H9 (cell line): ENCODE data around the gene KRT78. TPM values are rescaled to one million over a fixed set of nuclear protein-coding genes. Genes with fewer than 3 reads are reported as not detected.

Experiments used
- DNase-seq: peaks from one replicate; pipeline ENCODE4 v3.0.0-alpha.2; 2017
- H2AFZ ChIP-seq: one replicate; pipeline ENCODE4 v1.6.1; 2013; ENCODE audit warnings: mild to moderate bottlenecking, low read length, control low read depth, moderate library complexity
- H2AK5ac ChIP-seq: 2 replicates; pipeline ENCODE4 v1.6.1; 2013; ENCODE audit warnings: low read length, control low read depth, mixed read lengths; ENCODE audit not compliant: insufficient read length
- H2BK120ac ChIP-seq: one replicate; pipeline ENCODE4 v1.6.1; 2013; ENCODE audit warnings: low read depth, mild to moderate bottlenecking, low read length, control low read depth, inconsistent platforms; ENCODE audit not compliant: poor library complexity, severe bottlenecking
- H2BK12ac ChIP-seq: 2 replicates; pipeline ENCODE4 v1.6.1; 2013; ENCODE audit warnings: low read length, control low read depth, mixed read lengths, low read depth; ENCODE audit not compliant: insufficient read length
- H2BK15ac ChIP-seq: 2 replicates; pipeline ENCODE4 v1.6.1; 2013; ENCODE audit warnings: low read depth, low read length, control low read depth
- H2BK20ac ChIP-seq: one replicate; pipeline ENCODE4 v1.6.1; 2013; ENCODE audit warnings: low read depth, mild to moderate bottlenecking, low read length, control low read depth, inconsistent platforms; ENCODE audit not compliant: poor library complexity, severe bottlenecking
- H2BK5ac ChIP-seq: 2 replicates; pipeline ENCODE4 v1.6.1; 2013; ENCODE audit warnings: low read length, control low read depth, mixed read lengths; ENCODE audit not compliant: insufficient read length
- H3K14ac ChIP-seq: 2 replicates; pipeline ENCODE4 v1.6.1; 2013; ENCODE audit warnings: low read length, control low read depth; ENCODE audit not compliant: insufficient read depth
- H3K18ac ChIP-seq: 2 replicates; pipeline ENCODE4 v1.6.1; 2013; ENCODE audit warnings: low read depth, mild to moderate bottlenecking, mixed read lengths, low read length, control low read depth; ENCODE audit not compliant: insufficient read length
- H3K23ac ChIP-seq: 2 replicates; pipeline ENCODE4 v1.6.1; 2013; ENCODE audit warnings: low read length, control low read depth, mixed read lengths, low read depth; ENCODE audit not compliant: insufficient read length
- H3K23me2 ChIP-seq: 2 replicates; pipeline ENCODE4 v1.6.1; 2013; ENCODE audit warnings: low read depth, mild to moderate bottlenecking, mixed read lengths, low read length, control low read depth; ENCODE audit not compliant: insufficient read length, poor library complexity, severe bottlenecking
- H3K27ac ChIP-seq: 2 replicates; pipeline ENCODE4 v1.5.1; 2013; ENCODE audit warnings: low read length, control low read depth, mixed read lengths, low read depth; ENCODE audit not compliant: insufficient read length
- H3K27me3 ChIP-seq: 2 replicates; pipeline ENCODE4 v1.6.1; 2013; ENCODE audit warnings: low read length, control low read depth, inconsistent platforms; ENCODE audit not compliant: insufficient read depth
- H3K4ac ChIP-seq: 2 replicates; pipeline ENCODE4 v1.6.1; 2013; ENCODE audit warnings: low read depth, mild to moderate bottlenecking, control low read depth, inconsistent platforms, low read length, moderate library complexity
- H3K4me1 ChIP-seq: 2 replicates; pipeline ENCODE4 v1.6.1; 2013; ENCODE audit warnings: low read length, control low read depth, inconsistent platforms; ENCODE audit not compliant: insufficient read depth
- H3K4me2 ChIP-seq: 2 replicates; pipeline ENCODE4 v1.6.1; 2013; ENCODE audit warnings: low read length, control low read depth, mixed read lengths; ENCODE audit not compliant: insufficient read length, insufficient read depth
- H3K56ac ChIP-seq: 2 replicates; pipeline ENCODE4 v1.6.1; 2013; ENCODE audit warnings: low read depth, mild to moderate bottlenecking, mixed read lengths, low read length, control low read depth; ENCODE audit not compliant: insufficient read length
- H3K79me1 ChIP-seq: 2 replicates; pipeline ENCODE4 v1.6.1; 2013; ENCODE audit warnings: low read depth, mild to moderate bottlenecking, moderate library complexity, low read length, control low read depth, inconsistent platforms; ENCODE audit not compliant: insufficient read depth, poor library complexity, severe bottlenecking
- H3K79me2 ChIP-seq: 2 replicates; pipeline ENCODE4 v1.6.1; 2013; ENCODE audit warnings: low read length, control low read depth, inconsistent platforms; ENCODE audit not compliant: insufficient read depth
- H3K9ac ChIP-seq: 2 replicates; pipeline ENCODE4 v1.6.1; 2013; ENCODE audit warnings: low read length, control low read depth, mixed read lengths; ENCODE audit not compliant: insufficient read length; ENCODE audit errors: extremely low read depth
- H3K9me3 ChIP-seq: one replicate; pipeline ENCODE4 v1.6.1; 2013; ENCODE audit warnings: low read depth, low read length, inconsistent platforms; ENCODE audit not compliant: control insufficient read depth
- H3T11ph ChIP-seq: one replicate; pipeline ENCODE4 v1.6.1; 2013; ENCODE audit warnings: mild to moderate bottlenecking, low read length, control low read depth, inconsistent platforms
- H4K20me1 ChIP-seq: one replicate; pipeline ENCODE4 v1.6.1; 2013; ENCODE audit not compliant: control insufficient read depth, insufficient read length, insufficient read depth
- H4K5ac ChIP-seq: 2 replicates; pipeline ENCODE4 v1.6.1; 2013; ENCODE audit warnings: low read depth, mild to moderate bottlenecking, mixed read lengths, low read length, control low read depth; ENCODE audit not compliant: insufficient read length
- H4K8ac ChIP-seq: replicated peaks from 2 replicates; pipeline ENCODE4 v1.6.1; 2013; ENCODE audit warnings: low read length, control low read depth, mixed read lengths, low read depth; ENCODE audit not compliant: insufficient read length
- H4K91ac ChIP-seq: 2 replicates; pipeline ENCODE4 v1.6.1; 2013; ENCODE audit warnings: low read depth, mild to moderate bottlenecking, moderate library complexity, mixed read lengths, low read length, control low read depth; ENCODE audit not compliant: insufficient read length
- H3K27ac Mint-ChIP-seq, 3 experiments: 2 replicates in 2 of 3; 3 replicates in 1 of 3; pipeline ENCODE4 v1.8.0; 2020 to 2021; ENCODE audit warnings: mixed read lengths in 3 of 3, mild to moderate bottlenecking in 1 of 3, moderate library complexity in 1 of 3
- H3K27me3 Mint-ChIP-seq: 2 replicates; pipeline ENCODE4 v1.8.0; 2021; ENCODE audit warnings: low read depth, mild to moderate bottlenecking, moderate library complexity, mixed read lengths
- H3K36me3 Mint-ChIP-seq, 3 experiments: 2 replicates in 2 of 3; 3 replicates in 1 of 3; pipeline ENCODE4 v1.8.0; 2020 to 2021; ENCODE audit warnings: low read depth in 3 of 3, mixed read lengths in 3 of 3; ENCODE audit not compliant: insufficient read depth in 1 of 3
- H3K4me1 Mint-ChIP-seq, 2 experiments: 2 replicates each; pipeline ENCODE4 v1.8.0; 2020; ENCODE audit warnings: mixed read lengths in 2 of 2
- H3K4me3 Mint-ChIP-seq, 2 experiments: 2 replicates in 1 of 2; 3 replicates in 1 of 2; pipeline ENCODE4 v1.8.0; 2020 to 2021; ENCODE audit warnings: mild to moderate bottlenecking in 2 of 2, mixed read lengths in 2 of 2, moderate library complexity in 1 of 2
- H3K9me3 Mint-ChIP-seq, 2 experiments: 2 replicates in 1 of 2; 3 replicates in 1 of 2; pipeline ENCODE4 v1.8.0; 2020; ENCODE audit warnings: mild to moderate bottlenecking in 2 of 2, mixed read lengths in 2 of 2, moderate library complexity in 1 of 2
- WGBS: extraction: QIAGEN DNeasy Blood & Tissue Kit; methylation state at CpG from one replicate; pipeline ENCODE4 v1.1.7; 2013; ENCODE audit warnings: missing lambda C conversion rate, low lambda C conversion rate, mixed read lengths; ENCODE audit not compliant: insufficient read length; ENCODE audit errors: extremely low coverage; 5-methylcytosine and 5-hydroxymethylcytosine counted together
- total RNA-seq: library from RNA; stranded (reverse); gene quantifications from 2 replicates; pipeline ENCODE4 v1.2.1, GENCODE V29; 2021
- TF ChIP-seq, protein P1 (sequence below): fragments of 200-600 bp; sonication (generic); conservative IDR thresholded peaks from 3 replicates; pipeline ENCODE4 v1.8.0; 2021; ENCODE audit warnings: antibody characterized with exemption, mild to moderate bottlenecking

The KRT78 gene
- total RNA-seq, 1 experiment from 2014 or later = not detected

DNA sequence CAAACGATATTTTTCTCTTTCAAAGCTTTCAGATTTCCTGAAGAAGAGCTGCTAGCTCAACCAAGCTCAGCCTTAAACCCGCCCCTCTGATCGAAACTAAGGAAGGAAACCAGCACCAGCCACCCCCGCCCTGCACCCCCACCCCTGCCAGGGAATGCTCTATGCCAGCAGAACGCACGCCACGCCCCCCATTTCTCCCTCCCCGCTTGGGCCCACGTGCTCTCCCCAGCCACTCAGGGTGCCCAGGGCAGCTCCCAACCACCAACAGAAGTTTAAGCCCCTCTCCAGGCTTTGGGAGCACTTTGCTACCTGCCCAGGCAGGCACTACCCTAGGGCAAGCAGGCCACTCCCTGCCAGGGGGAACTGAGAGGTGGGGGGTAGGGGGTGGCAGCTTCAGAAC, 18.8 kb upstream of the KRT78 start:
- Mint-ChIP-seq H3K27ac (no peak overlapping the region), H3K4me1 (peaks cover 2 to 13% of the 10 kb centered on the region in 2 experiments), H3K36me3 (no peaks in the 10 kb centered on the region), H3K4me3 (no peak overlapping the region), H3K27me3 (peaks cover 22% of the 10 kb centered on the region), H3K9me3 (no peaks in the 10 kb centered on the region)
- no peaks in the 10 kb centered on the region for H3K23me2 ChIP-seq
- no peaks in the 10 kb centered on the region for H4K20me1 ChIP-seq
- H2BK120ac ChIP-seq = no peak overlapping the region
- H3K14ac ChIP-seq = no peak overlapping the region
- no peak overlapping the region for H2AK5ac ChIP-seq
- no peak overlapping the region for H4K91ac ChIP-seq
- H4K5ac ChIP-seq = no peak overlapping the region
- H3K27me3 ChIP-seq = no peaks in the 10 kb centered on the region
- DNase-seq = peak; percentile 73
- H2AFZ ChIP-seq = no peak overlapping the region
- no CpG with 5 or more reads among the region's 9 CpGs for WGBS
- no peak overlapping the region for H3K27ac ChIP-seq
- no peak overlapping the region for H2BK5ac ChIP-seq
- no peak overlapping the region for H3K4me2 ChIP-seq
- H3T11ph ChIP-seq = no peak overlapping the region
- no peak overlapping the region for H3K56ac ChIP-seq
- H3K9ac ChIP-seq = no peak overlapping the region
- H2BK20ac ChIP-seq = no peak overlapping the region
- H2BK15ac ChIP-seq = no peak overlapping the region
- TF ChIP-seq, protein P1, sequence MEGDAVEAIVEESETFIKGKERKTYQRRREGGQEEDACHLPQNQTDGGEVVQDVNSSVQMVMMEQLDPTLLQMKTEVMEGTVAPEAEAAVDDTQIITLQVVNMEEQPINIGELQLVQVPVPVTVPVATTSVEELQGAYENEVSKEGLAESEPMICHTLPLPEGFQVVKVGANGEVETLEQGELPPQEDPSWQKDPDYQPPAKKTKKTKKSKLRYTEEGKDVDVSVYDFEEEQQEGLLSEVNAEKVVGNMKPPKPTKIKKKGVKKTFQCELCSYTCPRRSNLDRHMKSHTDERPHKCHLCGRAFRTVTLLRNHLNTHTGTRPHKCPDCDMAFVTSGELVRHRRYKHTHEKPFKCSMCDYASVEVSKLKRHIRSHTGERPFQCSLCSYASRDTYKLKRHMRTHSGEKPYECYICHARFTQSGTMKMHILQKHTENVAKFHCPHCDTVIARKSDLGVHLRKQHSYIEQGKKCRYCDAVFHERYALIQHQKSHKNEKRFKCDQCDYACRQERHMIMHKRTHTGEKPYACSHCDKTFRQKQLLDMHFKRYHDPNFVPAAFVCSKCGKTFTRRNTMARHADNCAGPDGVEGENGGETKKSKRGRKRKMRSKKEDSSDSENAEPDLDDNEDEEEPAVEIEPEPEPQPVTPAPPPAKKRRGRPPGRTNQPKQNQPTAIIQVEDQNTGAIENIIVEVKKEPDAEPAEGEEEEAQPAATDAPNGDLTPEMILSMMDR = no peak
- no peaks in the 10 kb centered on the region for H3K79me1 ChIP-seq
- no peak overlapping the region for H3K18ac ChIP-seq
- no peak overlapping the region for H4K8ac ChIP-seq
- no peaks in the 10 kb centered on the region for H3K9me3 ChIP-seq
- H3K23ac ChIP-seq = no peak overlapping the region
- no peaks in the 10 kb centered on the region for H3K79me2 ChIP-seq
- H2BK12ac ChIP-seq = no peak overlapping the region
- H3K4ac ChIP-seq = no peak overlapping the region
- no peaks in the 10 kb centered on the region for H3K4me1 ChIP-seq
